BJ (cell line): ENCODE measurements around the gene SLC22A3. TPM values are rescaled to one million over a fixed set of nuclear protein-coding genes. Genes with fewer than 3 reads are reported as not detected.

ENCODE experiments used
- CTCF ChIA-PET: fragments of 350-600 bp; formaldehyde crosslinking; extraction: SDS; loops from one replicate; lab custom pipeline; 2021; ENCODE audit warnings: antibody characterized with exemption, inconsistent platforms; lab: Yijun Ruan, JAX
- POLR2A ChIA-PET: fragments of 300-600 bp; sonication (Branson Sonifier 250); formaldehyde crosslinking; extraction: SDS; loops from one replicate; lab custom pipeline; 2021; ENCODE audit warnings: antibody characterized with exemption; lab: Charles Lee
- DNase-seq: peaks from one replicate; pipeline ENCODE4 v3.0.0-alpha.2; 2011; ENCODE audit warnings: low read depth
- H3K27me3 ChIP-seq: 2 replicates; pipeline ENCODE4 v1.6.0; 2011; ENCODE audit warnings: low read length; ENCODE audit not compliant: control insufficient read depth, insufficient read depth
- H3K36me3 ChIP-seq: 2 replicates; pipeline ENCODE4 v1.5.1; 2011; ENCODE audit warnings: low read length; ENCODE audit not compliant: control insufficient read depth, insufficient read depth
- H3K4me3 ChIP-seq: 2 replicates; pipeline ENCODE4 v1.5.1; 2011; ENCODE audit warnings: low read depth, mild to moderate bottlenecking, control low read depth, low read length
- polyA plus RNA-seq: library from polyadenylated mRNA; depleted of rRNA; stranded (reverse); fragments of >200 nt; gene quantifications from 2 replicates; pipeline ENCODE4 v1.2.3, GENCODE V29; 2011
- TF ChIP-seq, protein P1 (sequence below): IDR thresholded peaks from 2 replicates; pipeline ENCODE4 v1.5.1; 2011; ENCODE audit warnings: low read depth, mild to moderate bottlenecking, control low read depth, inconsistent platforms, low read length, moderate library complexity; ENCODE audit not compliant: insufficient read depth

SLC22A3 gene
- polyA plus RNA-seq, 1 experiment, result not detected

DNA sequence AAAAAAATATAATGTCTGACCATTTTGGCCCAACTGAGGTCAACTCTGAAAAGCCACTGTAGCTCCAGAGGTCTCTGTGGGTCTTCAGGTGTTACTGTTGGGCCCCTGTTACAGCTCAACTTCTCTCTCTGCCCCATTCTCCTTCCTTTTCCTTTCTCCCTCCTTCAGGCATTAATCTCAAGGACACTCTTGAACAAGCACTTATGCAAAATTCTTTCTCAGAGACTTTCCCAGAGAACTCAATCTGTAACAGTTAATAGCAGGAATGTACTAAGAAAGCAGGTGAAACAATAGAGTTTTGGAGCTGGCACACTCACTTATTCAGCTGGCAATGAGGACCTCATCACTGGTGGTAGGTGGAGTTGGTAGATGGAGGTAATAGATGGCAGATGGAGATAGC is 31.9 kb upstream of the SLC22A3 start:
- DNase-seq, result no peak
- ChIA-PET CTCF (no interaction called here), POLR2A (no interaction called here)
- H3K27me3 ChIP-seq, result no peaks in the 10 kb centered on the region
- no peak overlapping the region for H3K4me3 ChIP-seq
- H3K36me3 ChIP-seq, result no peaks in the 10 kb centered on the region
- TF ChIP-seq, protein P1, sequence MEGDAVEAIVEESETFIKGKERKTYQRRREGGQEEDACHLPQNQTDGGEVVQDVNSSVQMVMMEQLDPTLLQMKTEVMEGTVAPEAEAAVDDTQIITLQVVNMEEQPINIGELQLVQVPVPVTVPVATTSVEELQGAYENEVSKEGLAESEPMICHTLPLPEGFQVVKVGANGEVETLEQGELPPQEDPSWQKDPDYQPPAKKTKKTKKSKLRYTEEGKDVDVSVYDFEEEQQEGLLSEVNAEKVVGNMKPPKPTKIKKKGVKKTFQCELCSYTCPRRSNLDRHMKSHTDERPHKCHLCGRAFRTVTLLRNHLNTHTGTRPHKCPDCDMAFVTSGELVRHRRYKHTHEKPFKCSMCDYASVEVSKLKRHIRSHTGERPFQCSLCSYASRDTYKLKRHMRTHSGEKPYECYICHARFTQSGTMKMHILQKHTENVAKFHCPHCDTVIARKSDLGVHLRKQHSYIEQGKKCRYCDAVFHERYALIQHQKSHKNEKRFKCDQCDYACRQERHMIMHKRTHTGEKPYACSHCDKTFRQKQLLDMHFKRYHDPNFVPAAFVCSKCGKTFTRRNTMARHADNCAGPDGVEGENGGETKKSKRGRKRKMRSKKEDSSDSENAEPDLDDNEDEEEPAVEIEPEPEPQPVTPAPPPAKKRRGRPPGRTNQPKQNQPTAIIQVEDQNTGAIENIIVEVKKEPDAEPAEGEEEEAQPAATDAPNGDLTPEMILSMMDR, result no peak

DNA sequence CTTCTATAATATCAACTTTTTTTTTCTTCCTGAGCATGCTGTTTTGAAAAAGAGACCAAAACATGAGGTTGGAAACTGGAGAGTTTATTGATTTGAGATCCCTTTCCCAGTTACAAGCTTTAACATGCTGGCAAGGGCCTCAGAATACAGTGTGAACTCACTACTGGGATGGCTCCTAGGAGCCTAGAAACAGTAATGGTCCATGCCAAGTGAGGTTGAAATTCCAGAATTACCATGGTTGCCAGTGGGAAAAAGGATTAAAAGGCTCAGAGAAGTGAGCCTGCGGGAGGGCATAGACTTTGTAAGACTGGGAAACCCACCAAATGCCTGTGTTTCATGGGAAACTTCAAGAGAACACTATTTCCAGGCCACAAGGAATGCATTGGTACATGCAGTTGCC is 28.9 kb upstream of the SLC22A3 start:
- ChIA-PET CTCF (no interaction called here), POLR2A (no interaction called here)
- H3K36me3 ChIP-seq, result no peaks in the 10 kb centered on the region

DNA sequence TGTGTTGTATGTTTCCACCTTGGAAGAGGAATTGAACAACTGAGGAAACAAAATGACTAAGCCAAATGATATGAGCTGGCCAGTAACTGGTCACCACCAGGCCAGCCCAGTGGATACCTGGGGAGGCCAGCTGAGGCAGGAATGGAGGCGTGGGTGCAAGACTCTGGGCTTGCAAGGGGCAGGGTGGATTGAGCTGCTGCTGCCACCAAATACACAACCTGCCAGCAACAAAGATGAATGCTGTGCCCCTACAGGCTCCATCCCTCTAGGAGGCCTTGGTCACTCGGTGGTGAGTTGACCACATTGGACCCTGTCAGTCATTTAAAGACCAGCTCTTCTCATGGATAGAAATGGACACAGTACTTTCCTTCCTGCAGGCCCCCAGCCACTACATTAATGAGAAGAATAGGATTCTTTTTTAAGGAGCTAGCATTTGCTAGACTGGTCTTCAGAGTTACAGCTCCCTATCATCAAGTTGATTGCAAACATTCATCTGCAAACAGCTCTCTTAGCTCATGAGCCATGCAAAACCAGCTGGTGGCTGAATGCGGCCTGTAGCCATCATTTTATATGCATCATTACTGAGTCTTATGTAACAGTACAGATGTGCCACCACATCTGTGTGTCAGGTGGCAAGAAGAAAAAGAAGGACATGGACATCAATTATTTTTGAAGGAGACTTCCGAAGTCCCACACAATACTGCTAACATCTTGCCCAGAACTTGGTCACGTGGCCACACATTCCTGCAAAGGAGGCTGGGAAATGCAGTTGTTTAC is 26.3 kb upstream of the SLC22A3 start:
- TF ChIP-seq, protein P1, result no peak
- DNase-seq, result no peak
- CTCF ChIA-PET, result no interaction called here
- Histone ChIP-seq H3K27me3 (no peaks in the 10 kb centered on the region), H3K36me3 (no peaks in the 10 kb centered on the region), H3K4me3 (no peak overlapping the region)
- POLR2A ChIA-PET, result no interaction called here

More for the DNA sequence above, 28.9 kb upstream of the SLC22A3 start:
- DNase-seq, result no peak
- TF ChIP-seq, protein P1, result no peak
- H3K4me3 ChIP-seq, result no peak overlapping the region
- H3K27me3 ChIP-seq, result no peaks in the 10 kb centered on the region

DNA sequence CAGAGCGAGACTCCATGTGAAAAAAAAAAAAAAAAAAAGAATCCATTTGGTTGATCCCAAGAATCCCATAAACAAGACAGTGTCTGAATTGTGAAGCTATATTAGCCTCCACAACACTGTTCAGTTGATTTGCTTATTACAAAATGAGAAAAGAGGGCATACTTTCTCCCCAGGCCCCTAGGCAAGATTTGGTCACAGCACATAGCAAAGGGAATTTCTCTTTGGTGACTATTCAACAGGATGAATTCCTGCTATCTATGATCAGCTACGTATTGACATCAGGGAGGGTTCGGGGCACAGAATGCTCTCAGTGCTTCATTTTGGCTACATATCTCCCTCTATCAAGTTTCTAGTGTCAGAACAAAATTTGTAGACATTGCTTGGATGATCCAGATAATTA is 20.2 kb upstream of the SLC22A3 start:
- ChIA-PET CTCF (no interaction called here), POLR2A (no interaction called here)
- no peak overlapping the region for H3K4me3 ChIP-seq
- TF ChIP-seq, protein P1, result no peak
- H3K36me3 ChIP-seq, result no peaks in the 10 kb centered on the region
- no peaks in the 10 kb centered on the region for H3K27me3 ChIP-seq
- DNase-seq, result no peak

DNA sequence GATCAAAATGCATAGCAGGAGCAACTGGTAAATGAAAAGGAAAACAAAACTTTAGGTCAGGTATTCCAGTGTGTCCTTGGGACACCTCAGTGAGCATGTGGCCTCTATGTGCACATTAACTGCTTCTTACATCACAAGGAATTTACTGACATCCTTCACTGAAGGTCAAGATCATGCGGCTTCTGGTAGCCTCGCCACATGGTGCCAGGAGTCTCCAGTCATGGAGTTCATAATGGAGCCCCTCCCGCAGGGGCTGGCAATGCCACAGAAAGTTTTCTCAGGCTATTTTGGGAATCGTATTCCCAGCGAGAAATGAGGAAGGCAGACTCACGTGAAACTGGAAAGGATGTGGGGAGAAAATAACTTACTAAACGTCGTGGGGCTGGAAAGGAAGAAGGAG is 19.7 kb upstream of the SLC22A3 start:
- ChIA-PET POLR2A (no interaction called here), CTCF (no interaction called here)
- Histone ChIP-seq H3K36me3 (no peaks in the 10 kb centered on the region), H3K27me3 (no peaks in the 10 kb centered on the region), H3K4me3 (no peak overlapping the region)
- TF ChIP-seq, protein P1, result no peak
- no peak for DNase-seq
